SK-N-SH (cell line): Measurements from ENCODE around the gene PNCK. TPM values are rescaled to one million over a fixed set of nuclear protein-coding genes. Genes with fewer than 3 reads are reported as not detected.

Experiments
- CTCF ChIA-PET: fragments of 300-600, 350-600 bp; formaldehyde crosslinking; extraction: SDS; loops from one replicate; lab custom pipeline; 2021; lab: Yijun Ruan, JAX
- POLR2A ChIA-PET: fragments of 350-600 bp; sonication (Branson Sonifier 250); formaldehyde crosslinking; extraction: SDS; loops from one replicate; lab custom pipeline; 2020; ENCODE audit warnings: antibody characterized with exemption, inconsistent platforms; lab: Yijun Ruan, JAX
- DNase-seq: peaks from one replicate; pipeline ENCODE4 v3.0.0; 2012
- H2AFZ ChIP-seq: fragments of 200-600 bp; sonication (generic); 2 replicates; pipeline ENCODE4 v1.8.1; 2016; ENCODE audit warnings: antibody characterized with exemption, mild to moderate bottlenecking, low read depth
- H3F3A ChIP-seq: fragments of 200-600 bp; sonication (generic); replicated peaks from 2 replicates; pipeline ENCODE3; 2016; ENCODE audit warnings: antibody characterized with exemption, mild to moderate bottlenecking; ENCODE audit not compliant: insufficient read depth
- H3K27ac ChIP-seq, 2 experiments: fragments of 200-500 bp in 1 of 2; fragments of 200-600 bp in 1 of 2; sonication (Bioruptor generic) in 1 of 2; sonication (generic), shearing (Covaris generic) in 1 of 2; 2 replicates each; pipeline versions ENCODE4 v1.5.1 to v1.6.1; 2014 to 2016; ENCODE audit warnings: low read depth in 2 of 2, inconsistent platforms in 1 of 2, low read length in 1 of 2, mild to moderate bottlenecking in 1 of 2, mixed read lengths in 1 of 2
- H3K27me3 ChIP-seq: fragments of 200-600 bp; sonication (generic), shearing (Covaris generic); 2 replicates; pipeline ENCODE4 v1.6.1; 2016; ENCODE audit warnings: mixed run types; ENCODE audit not compliant: insufficient read depth
- H3K36me3 ChIP-seq, 2 experiments: fragments of 200-500 bp in 1 of 2; fragments of 200-600 bp in 1 of 2; sonication (Bioruptor generic) in 1 of 2; sonication (generic) in 1 of 2; replicated peaks in 1 of 2; 2 replicates each; pipeline versions ENCODE3 to v1.5.1; 2014 to 2016; ENCODE audit warnings: low read length in 1 of 2, mild to moderate bottlenecking in 1 of 2; ENCODE audit not compliant: insufficient read depth in 2 of 2, control insufficient read depth in 1 of 2
- H3K4me1 ChIP-seq, 2 experiments: fragments of 200-500 bp in 1 of 2; fragments of 200-600 bp in 1 of 2; sonication (Bioruptor generic) in 1 of 2; sonication (generic), shearing (Covaris generic) in 1 of 2; 2 replicates each; pipeline versions ENCODE4 v1.5.1 to v1.6.1; 2014 to 2016; ENCODE audit warnings: low read depth in 1 of 2, low read length in 1 of 2, mixed run types in 1 of 2; ENCODE audit not compliant: insufficient read depth in 2 of 2, control insufficient read depth in 1 of 2
- H3K4me2 ChIP-seq: fragments of 200-600 bp; sonication (generic), shearing (Covaris generic); 2 replicates; pipeline ENCODE4 v1.6.1; 2017; ENCODE audit warnings: mixed run types
- H3K4me3 ChIP-seq, 2 experiments: fragments of 200-500 bp in 1 of 2; fragments of 200-600 bp in 1 of 2; sonication (Bioruptor generic) in 1 of 2; sonication (generic), shearing (Covaris generic) in 1 of 2; 2 replicates each; pipeline versions ENCODE4 v1.5.1 to v1.8.1; 2014 to 2016; ENCODE audit warnings: low read depth in 2 of 2, inconsistent platforms in 1 of 2, low read length in 1 of 2, mild to moderate bottlenecking in 1 of 2, mixed read lengths in 1 of 2, moderate library complexity in 1 of 2
- H3K79me2 ChIP-seq: fragments of 200-600 bp; sonication (generic); 2 replicates; pipeline ENCODE4 v1.8.1; 2017; ENCODE audit warnings: mild to moderate bottlenecking; ENCODE audit not compliant: insufficient read depth
- H3K9ac ChIP-seq: fragments of 200-600 bp; sonication (generic); 2 replicates; pipeline ENCODE4 v1.6.1; 2017; ENCODE audit warnings: mixed run types
- H3K9me2 ChIP-seq: fragments of 200-600 bp; sonication (generic); 2 replicates; pipeline ENCODE4 v1.6.1; 2017; ENCODE audit warnings: mixed run types
- H3K9me3 ChIP-seq: fragments of 200-600 bp; sonication (generic); 2 replicates; pipeline ENCODE4 v1.6.1; 2017; ENCODE audit warnings: mixed run types, mild to moderate bottlenecking, moderate library complexity
- H4K20me1 ChIP-seq: fragments of 200-600 bp; sonication (generic); 2 replicates; pipeline ENCODE4 v1.6.1; 2017; ENCODE audit warnings: mild to moderate bottlenecking, mixed run types; ENCODE audit not compliant: insufficient read depth
- EZH2phosphoT487 ChIP-seq: fragments of 200-600 bp; sonication (generic); IDR thresholded peaks from 2 replicates; pipeline ENCODE4 v1.6.1; 2017; ENCODE audit warnings: low read depth, mixed run types, mild to moderate bottlenecking, antibody characterized with exemption, moderate library complexity, borderline replicate concordance
- FOXJ3 ChIP-seq: sonication (generic); formaldehyde crosslinking; IDR thresholded peaks from 2 replicates; pipeline ENCODE4 v1.5.1; 2020; ENCODE audit warnings: mild to moderate bottlenecking, missing genetic modification reagents
- FOXM1 ChIP-seq: IDR thresholded peaks from 2 replicates; pipeline ENCODE4 v1.4.0; 2012; ENCODE audit warnings: low read depth, mild to moderate bottlenecking
- GATA2 ChIP-seq: sonication (generic); formaldehyde crosslinking; IDR thresholded peaks from 2 replicates; pipeline ENCODE4 v1.5.0; 2020; ENCODE audit warnings: mild to moderate bottlenecking, missing genetic modification reagents
- MAX ChIP-seq: IDR thresholded peaks from 2 replicates; pipeline ENCODE4 v1.4.0; 2012; ENCODE audit warnings: low read depth
- MEF2A ChIP-seq: IDR thresholded peaks from 2 replicates; pipeline ENCODE4 v1.4.0; 2012; ENCODE audit warnings: low read depth, borderline replicate concordance
- MXI1 ChIP-seq: IDR thresholded peaks from 2 replicates; pipeline ENCODE4 v1.6.1; 2012; ENCODE audit warnings: mild to moderate bottlenecking, low read depth, low read length, improper control_type of control experiment
- NRF1 ChIP-seq: IDR thresholded peaks from 2 replicates; pipeline ENCODE4 v1.6.1; 2012; ENCODE audit warnings: low read depth, mild to moderate bottlenecking, low read length
- POLR2AphosphoS5 ChIP-seq: IDR thresholded peaks from 2 replicates; pipeline ENCODE4 v1.6.1; 2012; ENCODE audit warnings: low read depth, low read length
- SIN3A ChIP-seq: IDR thresholded peaks from 2 replicates; pipeline ENCODE4 v1.6.1; 2012; ENCODE audit warnings: low read depth, mild to moderate bottlenecking, low read length, moderate library complexity, borderline replicate concordance
- SMC3 ChIP-seq: IDR thresholded peaks from 2 replicates; pipeline ENCODE4 v1.6.1; 2012; ENCODE audit warnings: low read depth, low read length, improper control_type of control experiment
- TAF1 ChIP-seq: IDR thresholded peaks from 2 replicates; pipeline ENCODE4 v1.6.1; 2012; ENCODE audit warnings: low read depth, mild to moderate bottlenecking, low read length, moderate library complexity, borderline replicate concordance
- TCF12 ChIP-seq: IDR thresholded peaks from 2 replicates; pipeline ENCODE4 v1.4.0; 2012
- TEAD4 ChIP-seq: IDR thresholded peaks from 2 replicates; pipeline ENCODE4 v1.4.0; 2012; ENCODE audit warnings: mild to moderate bottlenecking, borderline replicate concordance; ENCODE audit not compliant: insufficient read depth
- USF1 ChIP-seq: IDR thresholded peaks from 2 replicates; pipeline ENCODE4 v1.4.0; 2012; ENCODE audit warnings: low read depth, borderline replicate concordance
- ZBTB33 ChIP-seq: IDR thresholded peaks from 2 replicates; pipeline ENCODE4 v1.4.0; 2012; ENCODE audit warnings: low read depth, borderline replicate concordance
- WGBS: methylation state at CpG from one replicate; pipeline ENCODE4 v1.1.6; 2017; ENCODE audit warnings: low lambda C conversion rate; 5-methylcytosine and 5-hydroxymethylcytosine counted together
- polyA plus RNA-seq, 3 experiments: library from polyadenylated mRNA; depleted of rRNA; stranded (reverse); fragments of >200 nt; gene quantifications; 2 replicates each; pipeline ENCODE4 v1.2.3, GENCODE V29; 2012
- TF ChIP-seq, protein P1 (sequence below): fragments of 150-350 bp; IDR thresholded peaks from 2 replicates; pipeline ENCODE4 v1.6.1; 2017; ENCODE audit warnings: antibody characterized with exemption, low read length, low read depth, borderline replicate concordance

PNCK gene
- polyA plus RNA-seq, 1 of the 3 experiments (the other 2 are of a cell fraction): 1.2 TPM

DNA sequence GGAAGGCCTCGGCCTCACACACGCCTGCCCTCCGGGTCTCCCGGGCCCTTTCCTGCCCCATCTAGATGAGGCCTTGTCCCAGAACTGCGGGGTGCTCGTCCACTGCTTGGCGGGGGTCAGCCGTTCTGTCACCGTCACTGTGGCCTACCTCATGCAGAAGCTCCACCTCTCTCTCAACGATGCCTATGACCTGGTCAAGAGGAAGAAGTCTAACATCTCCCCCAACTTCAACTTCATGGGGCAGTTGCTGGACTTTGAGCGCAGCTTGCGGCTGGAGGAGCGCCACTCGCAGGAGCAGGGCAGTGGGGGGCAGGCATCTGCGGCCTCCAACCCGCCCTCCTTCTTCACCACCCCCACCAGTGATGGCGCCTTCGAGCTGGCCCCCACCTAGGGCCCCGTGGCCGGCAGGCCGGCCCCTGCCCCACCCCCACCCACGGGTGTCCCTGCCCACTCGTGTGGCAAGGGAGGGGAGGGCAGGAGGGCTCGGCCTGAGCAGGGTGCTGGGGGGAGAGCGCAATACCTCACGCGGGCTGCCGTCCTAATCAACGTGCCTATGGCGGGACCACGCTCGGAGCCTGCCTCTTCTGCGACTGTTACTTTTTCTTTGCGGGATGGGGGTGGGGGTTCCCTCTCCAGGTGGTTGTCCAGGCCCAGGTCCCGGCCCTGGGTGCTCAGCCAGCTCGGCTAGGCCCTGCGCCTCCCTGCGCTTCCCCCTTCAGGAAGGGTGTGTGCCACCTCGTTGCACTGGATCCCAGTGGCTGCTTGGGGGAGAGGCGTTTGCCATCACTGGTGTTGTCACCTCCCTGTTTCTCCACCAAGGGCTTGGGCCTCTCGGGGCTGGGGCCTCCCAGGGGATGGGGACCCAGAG is 23.5 kb downstream of the PNCK start:
- no peak overlapping the region for H3K9ac ChIP-seq
- peaks cover 0 to 3% of the 10 kb centered on the region in 2 experiments; a peak in 1 of 4 replicates for H3K4me1 ChIP-seq
- H3K4me3 ChIP-seq: no peak overlapping the region
- H3K27ac ChIP-seq: no peak overlapping the region
- H3K79me2 ChIP-seq: no peaks in the 10 kb centered on the region
- H4K20me1 ChIP-seq: no peaks in the 10 kb centered on the region
- H3K9me3 ChIP-seq: no peaks in the 10 kb centered on the region
- WGBS: 49% methylated on average over 31 of the region's 41 CpGs
- no peaks in the 10 kb centered on the region for H3K9me2 ChIP-seq
- H3F3A ChIP-seq: no peaks in the 10 kb centered on the region
- TF ChIP-seq MXI1 (no peak), FOXJ3 (no peak), ZBTB33 (no peak), TCF12 (no peak), TEAD4 (no peak), EZH2phosphoT487 (no peak), GATA2 (CRISPR knock-in tag) (no peak), SMC3 (no peak), SIN3A (no peak), NRF1 (no peak), TAF1 (no peak), POLR2AphosphoS5 (no peak), MAX (no peak), USF1 (no peak), FOXM1 (no peak), MEF2A (no peak)
- TF ChIP-seq, protein P1, sequence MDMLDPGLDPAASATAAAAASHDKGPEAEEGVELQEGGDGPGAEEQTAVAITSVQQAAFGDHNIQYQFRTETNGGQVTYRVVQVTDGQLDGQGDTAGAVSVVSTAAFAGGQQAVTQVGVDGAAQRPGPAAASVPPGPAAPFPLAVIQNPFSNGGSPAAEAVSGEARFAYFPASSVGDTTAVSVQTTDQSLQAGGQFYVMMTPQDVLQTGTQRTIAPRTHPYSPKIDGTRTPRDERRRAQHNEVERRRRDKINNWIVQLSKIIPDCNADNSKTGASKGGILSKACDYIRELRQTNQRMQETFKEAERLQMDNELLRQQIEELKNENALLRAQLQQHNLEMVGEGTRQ: no peak
- peaks cover 29% of the 10 kb centered on the region for H3K27me3 ChIP-seq
- H2AFZ ChIP-seq: no peak overlapping the region
- POLR2A ChIA-PET: no interaction called here
- no peak overlapping the region for H3K4me2 ChIP-seq
- CTCF ChIA-PET: interaction anchor here (0.7 to 11.0 kb wide), 13 partner anchors 12 to 250 kb away, joined by 3 to 106 read pairs (median 4); no protein-coding TSS in a partner anchor
- DNase-seq: no peak
- H3K36me3 ChIP-seq: no peaks in the 10 kb centered on the region
